Upper lobe of left lung (tissue), 4 donors: ENCODE data around the gene WDR38.

ENCODE experiments used
- CTCF ChIP-seq, 6 experiments: fragments of 450-650 bp in 4 of 6; fragments of 200-600 bp in 2 of 6; sonication (generic) in 2 of 6; IDR thresholded peaks; one replicate each; pipeline ENCODE4 v1.5.1; 2016 to 2019; ENCODE audit warnings: antibody characterized with exemption in 6 of 6
- EP300 ChIP-seq, 4 donors: sonication (generic); formaldehyde crosslinking; IDR thresholded peaks; one replicate each; pipeline ENCODE4 v1.5.1; 2017; ENCODE audit warnings: antibody characterized with exemption in 4 of 4, control low read depth in 2 of 4
- POLR2A ChIP-seq, 4 donors: fragments of 450-650 bp; IDR thresholded peaks; one replicate each; pipeline ENCODE4 v1.5.1; 2016 to 2017; ENCODE audit warnings: antibody characterized with exemption in 4 of 4, mild to moderate bottlenecking in 2 of 4
- POLR2AphosphoS5 ChIP-seq, 2 donors: sonication (generic); formaldehyde crosslinking; IDR thresholded peaks; one replicate each; pipeline ENCODE4 v1.5.1; 2017; ENCODE audit warnings: antibody characterized with exemption in 2 of 2

DNA sequence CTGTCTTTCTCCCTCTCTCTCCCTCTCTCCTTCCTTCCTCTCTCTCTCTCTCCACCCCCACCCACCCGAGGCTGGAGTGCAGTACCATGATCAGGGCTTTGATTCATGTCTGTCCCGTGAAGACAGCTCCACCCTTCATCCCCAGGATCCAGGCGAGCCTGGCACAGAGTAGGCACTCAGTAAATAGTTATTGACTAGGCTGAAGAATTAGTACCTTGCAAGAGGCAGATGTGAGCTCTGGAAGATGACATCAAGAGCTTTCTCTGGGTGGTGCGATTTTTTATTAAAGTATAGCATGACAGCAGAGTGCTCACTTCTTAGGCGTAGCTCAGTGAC, 24.0 kb upstream of the WDR38 start:
- TF ChIP-seq CTCF (IDR thresholded peaks at IDR 0.05), result no peak
- TF ChIP-seq POLR2AphosphoS5 (IDR thresholded peaks at IDR 0.05), result no peak
- no peak for TF ChIP-seq POLR2A (IDR thresholded peaks at IDR 0.05)
- no peak for TF ChIP-seq EP300 (IDR thresholded peaks at IDR 0.05)
